IMR-90 (cell line): ENCODE measurements around the gene ATP11B. TPM values are rescaled to one million over a fixed set of nuclear protein-coding genes. Genes with fewer than 3 reads are reported as not detected.

Experiments
- ATAC-seq: fragments of 200-7000 bp; cut with Tn5 transposase; 2 replicates; pipeline ENCODE4 v1.9.1; 2020; ENCODE audit warnings: low read depth, mild to moderate bottlenecking, moderate library complexity
- BruUV-seq: library from RNA; stranded (reverse); fragments of 400-500 nt; replicated peaks from 2 replicates; lab custom pipeline; 2021; lab: Mats Ljungman, UMichigan
- CTCF ChIA-PET: fragments of 300-600 bp; formaldehyde crosslinking; extraction: SDS; loops from one replicate; lab custom pipeline; 2021; ENCODE audit warnings: antibody characterized with exemption; lab: Yijun Ruan, JAX
- POLR2A ChIA-PET: fragments of 300-600 bp; sonication (Branson Sonifier 250); formaldehyde crosslinking; loops from one replicate; lab custom pipeline; 2022; ENCODE audit warnings: antibody characterized with exemption; ENCODE audit not compliant: unreplicated experiment; lab: Charles Lee
- DNase-seq: peaks from one replicate; pipeline ENCODE4 v3.0.0; 2013
- H2AFZ ChIP-seq: replicated peaks from 2 replicates; pipeline ENCODE3; 2013; ENCODE audit warnings: low read length, mild to moderate bottlenecking; ENCODE audit not compliant: poor library complexity
- H2AK5ac ChIP-seq: 2 replicates; pipeline ENCODE4 v1.6.1; 2013; ENCODE audit warnings: low read depth, low read length, inconsistent platforms
- H2AK9ac ChIP-seq: replicated peaks from 2 replicates; pipeline ENCODE3; 2013; ENCODE audit warnings: mild to moderate bottlenecking, low read depth, low read length, moderate library complexity; ENCODE audit not compliant: poor library complexity
- H2BK120ac ChIP-seq: 2 replicates; pipeline ENCODE4 v1.6.1; 2013; ENCODE audit warnings: low read depth, low read length, inconsistent platforms
- H2BK15ac ChIP-seq: 3 replicates; pipeline ENCODE4 v1.6.1; 2013; ENCODE audit warnings: low read depth, low read length, inconsistent platforms
- H2BK20ac ChIP-seq: 2 replicates; pipeline ENCODE4 v1.6.1; 2013; ENCODE audit warnings: low read depth, mild to moderate bottlenecking, inconsistent platforms, low read length, moderate library complexity
- H2BK5ac ChIP-seq: 2 replicates; pipeline ENCODE4 v1.6.1; 2013; ENCODE audit warnings: mild to moderate bottlenecking, low read depth, low read length, inconsistent platforms; ENCODE audit not compliant: poor library complexity, severe bottlenecking
- H3K14ac ChIP-seq: replicated peaks from 2 replicates; pipeline ENCODE4 v1.6.1; 2013; ENCODE audit warnings: low read depth, low read length, inconsistent platforms
- H3K18ac ChIP-seq: 2 replicates; pipeline ENCODE4 v1.6.1; 2013; ENCODE audit warnings: low read depth, low read length, control low read depth
- H3K23ac ChIP-seq: 2 replicates; pipeline ENCODE4 v1.6.1; 2013; ENCODE audit warnings: low read depth, low read length, inconsistent platforms
- H3K27ac ChIP-seq: 2 replicates; pipeline ENCODE4 v1.5.1; 2013; ENCODE audit warnings: mild to moderate bottlenecking, control low read depth, low read length; ENCODE audit not compliant: insufficient read depth
- H3K27me3 ChIP-seq: 2 replicates; pipeline ENCODE4 v1.6.1; 2013; ENCODE audit warnings: low read length; ENCODE audit not compliant: control insufficient read depth, insufficient read depth
- H3K36me3 ChIP-seq: 2 replicates; pipeline ENCODE4 v1.6.1; 2013; ENCODE audit warnings: low read length, mixed read lengths; ENCODE audit not compliant: control insufficient read depth, insufficient read depth
- H3K4ac ChIP-seq: 2 replicates; pipeline ENCODE4 v1.6.1; 2013; ENCODE audit warnings: low read depth, low read length, inconsistent platforms
- H3K4me1 ChIP-seq: 2 replicates; pipeline ENCODE4 v1.6.1; 2013; ENCODE audit warnings: low read length, mixed read lengths; ENCODE audit not compliant: control insufficient read depth, insufficient read depth
- H3K4me2 ChIP-seq: 2 replicates; pipeline ENCODE4 v1.6.1; 2013; ENCODE audit warnings: low read depth, mild to moderate bottlenecking, control low read depth, low read length, moderate library complexity
- H3K4me3 ChIP-seq: 2 replicates; pipeline ENCODE4 v1.5.1; 2013; ENCODE audit warnings: low read depth, mild to moderate bottlenecking, control low read depth, low read length, moderate library complexity; ENCODE audit not compliant: insufficient read depth
- H3K56ac ChIP-seq: 2 replicates; pipeline ENCODE4 v1.6.1; 2013; ENCODE audit warnings: low read length, inconsistent platforms; ENCODE audit not compliant: insufficient read depth; ENCODE audit errors: extremely low read depth
- H3K79me1 ChIP-seq, 2 experiments: 2 replicates each; pipeline ENCODE4 v1.6.1; 2013; ENCODE audit warnings: low read length in 2 of 2, inconsistent platforms in 1 of 2, low read depth in 1 of 2
- H3K9ac ChIP-seq: 2 replicates; pipeline ENCODE4 v1.6.1; 2013; ENCODE audit warnings: low read depth, low read length, control low read depth
- H3K9me1 ChIP-seq: 2 replicates; pipeline ENCODE4 v1.6.1; 2013; ENCODE audit warnings: low read length, inconsistent platforms; ENCODE audit not compliant: insufficient read depth
- H3K9me3 ChIP-seq: 2 replicates; pipeline ENCODE4 v1.6.1; 2013; ENCODE audit warnings: low read length; ENCODE audit not compliant: control insufficient read depth, insufficient read depth
- H4K20me1 ChIP-seq: 2 replicates; pipeline ENCODE4 v1.6.1; 2013; ENCODE audit warnings: low read length, inconsistent platforms; ENCODE audit not compliant: insufficient read depth
- H4K5ac ChIP-seq: 2 replicates; pipeline ENCODE4 v1.6.1; 2013; ENCODE audit warnings: mild to moderate bottlenecking, low read depth, low read length, control low read depth
- H4K8ac ChIP-seq, 2 experiments: 2 replicates each; pipeline ENCODE4 v1.6.1; 2013; ENCODE audit warnings: low read depth in 2 of 2, low read length in 2 of 2, control low read depth in 1 of 2, inconsistent platforms in 1 of 2
- H4K91ac ChIP-seq: 2 replicates; pipeline ENCODE4 v1.6.1; 2013; ENCODE audit warnings: low read depth, low read length, inconsistent platforms; ENCODE audit not compliant: insufficient read depth
- CEBPB ChIP-seq: IDR thresholded peaks from 2 replicates; pipeline ENCODE4 v1.6.1; 2012; ENCODE audit warnings: low read depth, low read length, improper control_type of control experiment
- CHD1 ChIP-seq: IDR thresholded peaks from 2 replicates; pipeline ENCODE4 v1.6.1; 2012; ENCODE audit warnings: low read depth, low read length, improper control_type of control experiment
- FOS ChIP-seq: fragments of 150-350 bp; IDR thresholded peaks from 2 replicates; pipeline ENCODE4 v1.6.1; 2016; ENCODE audit warnings: low read depth, low read length
- MAFK ChIP-seq: IDR thresholded peaks from 2 replicates; pipeline ENCODE4 v1.6.1; 2012; ENCODE audit warnings: low read depth, low read length, improper control_type of control experiment
- MAZ ChIP-seq: IDR thresholded peaks from 2 replicates; pipeline ENCODE4 v1.6.1; 2012; ENCODE audit warnings: low read depth, mild to moderate bottlenecking, low read length, improper control_type of control experiment, moderate library complexity, borderline replicate concordance
- MXI1 ChIP-seq: IDR thresholded peaks from 2 replicates; pipeline ENCODE4 v1.6.1; 2012; ENCODE audit warnings: low read depth, mild to moderate bottlenecking, low read length, moderate library complexity, borderline replicate concordance
- NFE2L2 ChIP-seq: fragments of 150-350 bp; IDR thresholded peaks from 2 replicates; pipeline ENCODE4 v1.6.1; 2016; ENCODE audit warnings: low read depth, mild to moderate bottlenecking, low read length
- POLR2A ChIP-seq: IDR thresholded peaks from 2 replicates; pipeline ENCODE4 v1.6.1; 2012; ENCODE audit warnings: mild to moderate bottlenecking, low read depth, low read length
- RAD21 ChIP-seq: IDR thresholded peaks from 2 replicates; pipeline ENCODE4 v1.6.1; 2012; ENCODE audit warnings: low read length, improper control_type of control experiment
- RCOR1 ChIP-seq: IDR thresholded peaks from 2 replicates; pipeline ENCODE4 v1.6.1; 2012; ENCODE audit warnings: mild to moderate bottlenecking, low read length, improper control_type of control experiment; ENCODE audit not compliant: insufficient replicate concordance
- RFX5 ChIP-seq: IDR thresholded peaks from 2 replicates; pipeline ENCODE4 v1.8.0; 2012; ENCODE audit warnings: low read depth, mild to moderate bottlenecking, low read length, moderate library complexity
- SMC3 ChIP-seq: fragments of 150-350 bp; IDR thresholded peaks from 2 replicates; pipeline ENCODE4 v1.6.1; 2016; ENCODE audit warnings: low read depth, mild to moderate bottlenecking, antibody characterized with exemption, low read length, moderate library complexity
- WGBS, 2 experiments: methylation state at CpG; one replicate each; pipeline versions ENCODE4 v1.1.5 to v1.1.7; 2013; ENCODE audit warnings: missing lambda C conversion rate in 2 of 2; ENCODE audit not compliant: insufficient read length in 1 of 2; ENCODE audit errors: extremely low coverage in 2 of 2; 5-methylcytosine and 5-hydroxymethylcytosine counted together
- dilution Hi-C: fragments of 300-500 bp; cut with HindIII; formaldehyde crosslinking; loops from one replicate; pipeline ENCODE4 v1.14.3; 2018; ENCODE audit warnings: low sequenced_read_pairs; ENCODE audit not compliant: unreplicated experiment
- in situ Hi-C: fragments of 300-500 bp; cut with MboI; formaldehyde crosslinking; loops from 3 replicates; pipeline ENCODE4 v1.14.3; 2019; ENCODE audit warnings: low sequenced_read_pairs, inconsistent platforms, mixed read lengths
- intact Hi-C: fragments of 100-400 bp; cut with micrococcal nuclease; formaldehyde crosslinking; loops from 2 replicates; pipeline ENCODE4 v1.10.0; 2022
- polyA plus RNA-seq, 3 experiments: library from polyadenylated mRNA; depleted of rRNA; stranded (reverse); fragments of >200 nt; gene quantifications; 2 replicates each; pipeline ENCODE4 v1.2.3, GENCODE V29; 2012; ENCODE audit warnings: low replicate concordance in 1 of 3
- total RNA-seq: library from RNA; depleted of rRNA; stranded (reverse); fragments of >200 nt; gene quantifications from 2 replicates; pipeline ENCODE4 v1.2.3, GENCODE V29; 2012
- TF ChIP-seq, protein P1 (sequence below): conservative IDR thresholded peaks from 2 replicates; pipeline ENCODE4 v1.5.1; 2012; ENCODE audit warnings: mild to moderate bottlenecking, low read depth, low read length, improper control_type of control experiment
- TF ChIP-seq, protein P2 (sequence below): fragments of 150-350 bp; IDR thresholded peaks from 2 replicates; pipeline ENCODE4 v1.6.1; 2017; ENCODE audit warnings: mild to moderate bottlenecking, antibody characterized with exemption, low read length, low read depth

ATP11B gene
- total and polyA plus RNA-seq, 2 of the 4 experiments (the other 2 are of a cell fraction): 10.0 to 39.6 TPM

DNA sequence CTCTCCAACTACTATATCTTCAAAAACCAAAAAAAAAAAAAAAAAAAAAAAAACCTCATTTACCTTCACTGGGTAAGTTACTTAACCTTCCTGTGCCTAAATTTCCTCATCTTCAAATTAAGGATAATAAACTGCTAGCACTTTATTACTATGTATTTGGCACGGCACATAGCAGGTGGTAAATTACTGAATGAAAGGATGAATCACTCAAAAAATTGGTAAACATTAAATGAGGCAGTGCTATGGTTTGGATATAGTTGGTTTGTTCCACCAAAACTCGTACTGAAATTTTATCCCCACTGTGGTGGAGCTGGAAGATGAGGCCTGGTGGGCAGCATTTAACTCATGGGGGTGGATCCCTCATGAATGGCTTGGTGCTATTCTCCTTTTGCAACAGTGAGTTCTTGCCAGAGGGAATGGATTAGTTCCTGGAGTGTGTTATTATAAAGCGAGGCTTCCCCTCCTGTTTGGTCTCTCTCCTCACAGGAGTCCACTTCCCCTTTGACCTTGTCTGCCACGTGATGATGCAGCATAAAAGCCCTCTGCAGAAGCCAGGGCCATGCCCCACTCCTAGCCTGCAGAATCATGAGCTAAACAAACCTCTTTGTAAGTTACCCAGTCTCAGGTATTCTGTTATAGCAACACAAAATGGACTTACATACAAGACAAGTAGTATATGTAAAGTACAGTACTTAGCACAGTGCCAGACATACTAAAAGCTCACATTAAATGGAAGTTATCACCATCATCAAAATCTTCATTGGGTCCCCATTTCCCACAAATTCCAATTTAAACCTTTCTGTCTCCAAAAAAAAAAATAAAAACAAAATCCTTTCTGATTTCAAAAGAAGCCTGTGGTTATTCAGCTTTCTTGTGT is 166.4 kb downstream of the ATP11B start:
- ATAC-seq (peak; percentile 62), DNase-seq (no peak)
- ChIA-PET POLR2A (no interaction called here), CTCF (no interaction called here)
- dilution Hi-C loops (no loop called here), in situ Hi-C loops (no loop called here), intact Hi-C loops (no loop called here)
- Histone ChIP-seq H4K20me1 (no peaks in the 10 kb centered on the region), H4K5ac (no peak overlapping the region), H3K4me3 (no peak overlapping the region), H3K9me1 (no peaks in the 10 kb centered on the region; the same call in none of the 2 replicates), H2BK5ac (no peak overlapping the region), H2AK5ac (no peak overlapping the region), H3K79me1 (peaks cover 0 to 16% of the 10 kb centered on the region in 2 experiments; a peak in 3 of 4 replicates), H2BK120ac (no peak overlapping the region), H3K14ac (no peak overlapping the region), H3K4me2 (no peak overlapping the region; the same call in 1 of the 2 replicates), H3K36me3 (peaks cover 11% of the 10 kb centered on the region; the same call in 1 of the 2 replicates), H3K18ac (no peak overlapping the region), H3K9me3 (no peaks in the 10 kb centered on the region), H3K27me3 (no peaks in the 10 kb centered on the region), H3K23ac (no peak overlapping the region), H3K27ac (no peak overlapping the region), H3K4ac (no peak overlapping the region), H2AFZ (no peak overlapping the region), H2BK15ac (no peak overlapping the region), H2AK9ac (no peak overlapping the region), H3K56ac (no peak overlapping the region), H2BK20ac (no peak overlapping the region), H3K9ac (no peak overlapping the region), H4K91ac (no peak overlapping the region), H3K4me1 (peaks cover 6% of the 10 kb centered on the region), H4K8ac (no peak overlapping the region)
- no peak for TF ChIP-seq FOS
- no peak for TF ChIP-seq MXI1
- TF ChIP-seq, protein P1, sequence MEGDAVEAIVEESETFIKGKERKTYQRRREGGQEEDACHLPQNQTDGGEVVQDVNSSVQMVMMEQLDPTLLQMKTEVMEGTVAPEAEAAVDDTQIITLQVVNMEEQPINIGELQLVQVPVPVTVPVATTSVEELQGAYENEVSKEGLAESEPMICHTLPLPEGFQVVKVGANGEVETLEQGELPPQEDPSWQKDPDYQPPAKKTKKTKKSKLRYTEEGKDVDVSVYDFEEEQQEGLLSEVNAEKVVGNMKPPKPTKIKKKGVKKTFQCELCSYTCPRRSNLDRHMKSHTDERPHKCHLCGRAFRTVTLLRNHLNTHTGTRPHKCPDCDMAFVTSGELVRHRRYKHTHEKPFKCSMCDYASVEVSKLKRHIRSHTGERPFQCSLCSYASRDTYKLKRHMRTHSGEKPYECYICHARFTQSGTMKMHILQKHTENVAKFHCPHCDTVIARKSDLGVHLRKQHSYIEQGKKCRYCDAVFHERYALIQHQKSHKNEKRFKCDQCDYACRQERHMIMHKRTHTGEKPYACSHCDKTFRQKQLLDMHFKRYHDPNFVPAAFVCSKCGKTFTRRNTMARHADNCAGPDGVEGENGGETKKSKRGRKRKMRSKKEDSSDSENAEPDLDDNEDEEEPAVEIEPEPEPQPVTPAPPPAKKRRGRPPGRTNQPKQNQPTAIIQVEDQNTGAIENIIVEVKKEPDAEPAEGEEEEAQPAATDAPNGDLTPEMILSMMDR: no peak
- TF ChIP-seq RFX5: no peak
- TF ChIP-seq MAFK: no peak
- TF ChIP-seq POLR2A: no peak
- no peak for TF ChIP-seq CHD1
- TF ChIP-seq CEBPB: no peak
- TF ChIP-seq NFE2L2: no peak
- TF ChIP-seq RCOR1: no peak
- TF ChIP-seq, protein P2, sequence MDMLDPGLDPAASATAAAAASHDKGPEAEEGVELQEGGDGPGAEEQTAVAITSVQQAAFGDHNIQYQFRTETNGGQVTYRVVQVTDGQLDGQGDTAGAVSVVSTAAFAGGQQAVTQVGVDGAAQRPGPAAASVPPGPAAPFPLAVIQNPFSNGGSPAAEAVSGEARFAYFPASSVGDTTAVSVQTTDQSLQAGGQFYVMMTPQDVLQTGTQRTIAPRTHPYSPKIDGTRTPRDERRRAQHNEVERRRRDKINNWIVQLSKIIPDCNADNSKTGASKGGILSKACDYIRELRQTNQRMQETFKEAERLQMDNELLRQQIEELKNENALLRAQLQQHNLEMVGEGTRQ: no peak
- no peak for TF ChIP-seq SMC3
- TF ChIP-seq RAD21: no peak
- TF ChIP-seq MAZ: no peak
- BruUV-seq: no TSS peak
- WGBS, 2 experiments: no CpG with 5 or more reads among the region's 4 CpGs
